ENCODE results near the gene FGF8.
A peak's percentile ranks its signal among the peaks of the same experiment; 100 is the strongest.

GRCh38 chr10:101780818-101781654, 5.1 kb upstream of the FGF8 start:
- TF ChIP-seq RAD21 (IDR thresholded peaks at IDR 0.05; ENCODE audit: low read length) = peak; percentile 85
- TF ChIP-seq, protein P1, sequence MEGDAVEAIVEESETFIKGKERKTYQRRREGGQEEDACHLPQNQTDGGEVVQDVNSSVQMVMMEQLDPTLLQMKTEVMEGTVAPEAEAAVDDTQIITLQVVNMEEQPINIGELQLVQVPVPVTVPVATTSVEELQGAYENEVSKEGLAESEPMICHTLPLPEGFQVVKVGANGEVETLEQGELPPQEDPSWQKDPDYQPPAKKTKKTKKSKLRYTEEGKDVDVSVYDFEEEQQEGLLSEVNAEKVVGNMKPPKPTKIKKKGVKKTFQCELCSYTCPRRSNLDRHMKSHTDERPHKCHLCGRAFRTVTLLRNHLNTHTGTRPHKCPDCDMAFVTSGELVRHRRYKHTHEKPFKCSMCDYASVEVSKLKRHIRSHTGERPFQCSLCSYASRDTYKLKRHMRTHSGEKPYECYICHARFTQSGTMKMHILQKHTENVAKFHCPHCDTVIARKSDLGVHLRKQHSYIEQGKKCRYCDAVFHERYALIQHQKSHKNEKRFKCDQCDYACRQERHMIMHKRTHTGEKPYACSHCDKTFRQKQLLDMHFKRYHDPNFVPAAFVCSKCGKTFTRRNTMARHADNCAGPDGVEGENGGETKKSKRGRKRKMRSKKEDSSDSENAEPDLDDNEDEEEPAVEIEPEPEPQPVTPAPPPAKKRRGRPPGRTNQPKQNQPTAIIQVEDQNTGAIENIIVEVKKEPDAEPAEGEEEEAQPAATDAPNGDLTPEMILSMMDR (conservative IDR thresholded peaks at IDR 0.05; ENCODE audit: low read depth, low read length) = peak; percentile 93
- TF ChIP-seq POLR2A (IDR thresholded peaks at IDR 0.05; ENCODE audit: low read depth, low read length) = no peak
- no peak for TF ChIP-seq FOS (IDR thresholded peaks at IDR 0.05; ENCODE audit: low read depth, low read length)
- TF ChIP-seq NFE2L2 (IDR thresholded peaks at IDR 0.05; ENCODE audit: low read depth, low read length) = no peak
- TF ChIP-seq SMC3 (IDR thresholded peaks at IDR 0.05; ENCODE audit: low read depth, low read length) = peak; percentile 89
- TF ChIP-seq RFX5 (IDR thresholded peaks at IDR 0.05; ENCODE audit: low read depth, low read length) = no peak
- TF ChIP-seq ELK1 (IDR thresholded peaks at IDR 0.05; ENCODE audit: borderline replicate concordance, low read depth, low read length) = no peak
- TF ChIP-seq MAZ (IDR thresholded peaks at IDR 0.05; ENCODE audit: borderline replicate concordance, low read depth, low read length) = no peak; the same call in 1 of the 2 replicates
- no peak for TF ChIP-seq BHLHE40 (IDR thresholded peaks at IDR 0.05; ENCODE audit: low read depth, low read length)
- TF ChIP-seq CEBPB (IDR thresholded peaks at IDR 0.05; ENCODE audit: low read depth, low read length) = no peak
- TF ChIP-seq, protein P2, sequence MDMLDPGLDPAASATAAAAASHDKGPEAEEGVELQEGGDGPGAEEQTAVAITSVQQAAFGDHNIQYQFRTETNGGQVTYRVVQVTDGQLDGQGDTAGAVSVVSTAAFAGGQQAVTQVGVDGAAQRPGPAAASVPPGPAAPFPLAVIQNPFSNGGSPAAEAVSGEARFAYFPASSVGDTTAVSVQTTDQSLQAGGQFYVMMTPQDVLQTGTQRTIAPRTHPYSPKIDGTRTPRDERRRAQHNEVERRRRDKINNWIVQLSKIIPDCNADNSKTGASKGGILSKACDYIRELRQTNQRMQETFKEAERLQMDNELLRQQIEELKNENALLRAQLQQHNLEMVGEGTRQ (IDR thresholded peaks at IDR 0.05; ENCODE audit: low read depth, low read length) = no peak
- no peak for TF ChIP-seq CHD1 (IDR thresholded peaks at IDR 0.05; ENCODE audit: low read depth, low read length)
- TF ChIP-seq RCOR1 (IDR thresholded peaks at IDR 0.05; ENCODE audit: insufficient replicate concordance, low read length) = no peak
